Activated T-cell treated with anti-CD3 and anti-CD28 coated beads, Interleukin-2, amount 50 U/mL, for 1 hour (primary cell): Measurements from ENCODE around the gene CDK2AP2.

ENCODE experiments used
- DNase-seq: peaks from one replicate; pipeline ENCODE4 v3.0.0-alpha.2; 2020

The CDK2AP2 gene

GRCh38 chr11:67464411-67465188 lies 43.4 kb downstream of the CDK2AP2 start:
- DNase-seq: peak; percentile 88

- DNase-seq: no peak
These were observed 44.1 kb downstream of the CDK2AP2 start for GRCh38 chr11:67463680-67464410.

GRCh38 chr11:67463186-67463585 lies 44.8 kb downstream of the CDK2AP2 start:
- DNase-seq: no peak

GRCh38 chr11:67458266-67458665 lies 49.7 kb downstream of the CDK2AP2 start:
- no peak for DNase-seq

- DNase-seq: no peak
These were observed 50.5 kb downstream of the CDK2AP2 start for GRCh38 chr11:67457453-67457852.
